Measurements from ENCODE around the gene CMTM1. TPM values are rescaled to one million over a fixed set of nuclear protein-coding genes. Genes with fewer than 3 reads are reported as not detected.

The CMTM1 gene
- total RNA-seq, 1 experiment from 2014 or later = 2.6 TPM

- peaks cover under 1% of the 10 kb centered on the region; the same call in 1 of the 2 replicates for H3K4me1 ChIP-seq (ENCODE audit: insufficient read depth, low read length)
- H3K18ac ChIP-seq (ENCODE audit: insufficient read length, low read depth, low read length) = no peak overlapping the region
- H3K27ac Mint-ChIP-seq = peak overlapping the region in 2 of 3 experiments; percentile 34 to 61; a peak in 1 of 7 replicates
- TF ChIP-seq, protein P1, sequence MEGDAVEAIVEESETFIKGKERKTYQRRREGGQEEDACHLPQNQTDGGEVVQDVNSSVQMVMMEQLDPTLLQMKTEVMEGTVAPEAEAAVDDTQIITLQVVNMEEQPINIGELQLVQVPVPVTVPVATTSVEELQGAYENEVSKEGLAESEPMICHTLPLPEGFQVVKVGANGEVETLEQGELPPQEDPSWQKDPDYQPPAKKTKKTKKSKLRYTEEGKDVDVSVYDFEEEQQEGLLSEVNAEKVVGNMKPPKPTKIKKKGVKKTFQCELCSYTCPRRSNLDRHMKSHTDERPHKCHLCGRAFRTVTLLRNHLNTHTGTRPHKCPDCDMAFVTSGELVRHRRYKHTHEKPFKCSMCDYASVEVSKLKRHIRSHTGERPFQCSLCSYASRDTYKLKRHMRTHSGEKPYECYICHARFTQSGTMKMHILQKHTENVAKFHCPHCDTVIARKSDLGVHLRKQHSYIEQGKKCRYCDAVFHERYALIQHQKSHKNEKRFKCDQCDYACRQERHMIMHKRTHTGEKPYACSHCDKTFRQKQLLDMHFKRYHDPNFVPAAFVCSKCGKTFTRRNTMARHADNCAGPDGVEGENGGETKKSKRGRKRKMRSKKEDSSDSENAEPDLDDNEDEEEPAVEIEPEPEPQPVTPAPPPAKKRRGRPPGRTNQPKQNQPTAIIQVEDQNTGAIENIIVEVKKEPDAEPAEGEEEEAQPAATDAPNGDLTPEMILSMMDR (conservative IDR thresholded peaks at IDR 0.05) = no peak
- no peak overlapping the region for H3K4ac ChIP-seq (ENCODE audit: low read depth, low read length)
- no peak overlapping the region for H2BK20ac ChIP-seq (ENCODE audit: low read depth, low read length, poor library complexity, severe bottlenecking)
- H3K79me1 ChIP-seq (ENCODE audit: insufficient read depth, low read depth, low read length, poor library complexity, severe bottlenecking) = no peaks in the 10 kb centered on the region
- peaks cover 15 to 49% (median 41%) of the 10 kb centered on the region in 3 experiments; a peak in 6 of 7 replicates for H3K36me3 Mint-ChIP-seq (ENCODE audit: insufficient read depth in 1 of 3, low read depth in 3 of 3)
- H3K79me2 ChIP-seq (ENCODE audit: insufficient read depth, low read length) = no peaks in the 10 kb centered on the region
- no peak overlapping the region for H2BK120ac ChIP-seq (ENCODE audit: low read depth, low read length, poor library complexity, severe bottlenecking)
- H3T11ph ChIP-seq (ENCODE audit: low read length) = no peak overlapping the region
- H3K23ac ChIP-seq (ENCODE audit: insufficient read length, low read depth, low read length) = peak overlapping the region; percentile 52
- H2BK5ac ChIP-seq (ENCODE audit: insufficient read length, low read length) = no peak overlapping the region
- no peaks in the 10 kb centered on the region for H3K9me3 ChIP-seq (ENCODE audit: control insufficient read depth, low read depth, low read length)
- H3K56ac ChIP-seq (ENCODE audit: insufficient read length, low read depth, low read length) = no peak overlapping the region
- H3K14ac ChIP-seq (ENCODE audit: insufficient read depth, low read length) = no peak overlapping the region
- H4K5ac ChIP-seq (ENCODE audit: insufficient read length, low read depth, low read length) = no peak overlapping the region
- no peaks in the 10 kb centered on the region for H3K23me2 ChIP-seq (ENCODE audit: insufficient read length, low read depth, low read length, poor library complexity, severe bottlenecking)
- H2AFZ ChIP-seq (ENCODE audit: low read length) = no peak overlapping the region
- H2BK15ac ChIP-seq (ENCODE audit: low read depth, low read length) = no peak overlapping the region
- H3K4me3 Mint-ChIP-seq = no peak overlapping the region
- H2AK5ac ChIP-seq (ENCODE audit: insufficient read length, low read length) = no peak overlapping the region
- H2BK12ac ChIP-seq (ENCODE audit: insufficient read length, low read depth, low read length) = no peak overlapping the region
- no peak overlapping the region for H3K9ac ChIP-seq (ENCODE audit: extremely low read depth, insufficient read length, low read length)
- no peak overlapping the region for H4K91ac ChIP-seq (ENCODE audit: insufficient read length, low read depth, low read length)
- H3K27me3 ChIP-seq (ENCODE audit: insufficient read depth, low read length) = no peaks in the 10 kb centered on the region
- no peak overlapping the region for H4K8ac ChIP-seq (replicated peaks; ENCODE audit: insufficient read length, low read depth, low read length)
- WGBS (ENCODE audit: extremely low coverage, insufficient read length, low lambda C conversion rate) = no CpG with 5 or more reads among the region's 3 CpGs
- DNase-seq = no peak
- peaks cover 23 to 26% of the 10 kb centered on the region in 2 experiments for H3K4me1 Mint-ChIP-seq
- no peaks in the 10 kb centered on the region for H4K20me1 ChIP-seq (ENCODE audit: control insufficient read depth, insufficient read depth, insufficient read length)
- no peaks in the 10 kb centered on the region for H3K9me3 Mint-ChIP-seq
- no peak overlapping the region for H3K27ac ChIP-seq (ENCODE audit: insufficient read length, low read depth, low read length)
- no peaks in the 10 kb centered on the region for H3K27me3 Mint-ChIP-seq (ENCODE audit: low read depth)
- no peak overlapping the region for H3K4me2 ChIP-seq (ENCODE audit: insufficient read depth, insufficient read length, low read length)
Observed at GRCh38 chr16:66622863-66623262, 56.6 kb downstream of the CMTM1 start.

All from H9 (cell line).